Measurements from ENCODE around the gene TMIGD3. TPM values are rescaled to one million over a fixed set of nuclear protein-coding genes. Genes with fewer than 3 reads are reported as not detected.

TMIGD3 gene
- total and polyA plus RNA-seq, 5 donors = 0.82 to 9.5 (median 2.8) TPM

GRCh38 chr1:111488669-111489068, 14.8 kb downstream of the TMIGD3 start:
- DNase-seq (no peak), ATAC-seq (no peak)
- no peaks in the 10 kb centered on the region for H3K4me1 ChIP-seq (ENCODE audit: control insufficient read depth, insufficient read depth, low read length)
- H3K27me3 ChIP-seq (ENCODE audit: control insufficient read depth, insufficient read depth) = no peaks in the 10 kb centered on the region
- intact Hi-C loops (cut with DNase I) = loop anchor here (5.0 to 10.0 kb wide), 3 partner anchors 266 to 279 kb away; partner anchors contain the start of gene DDX20 (in 1 of the 4)
- no peaks in the 10 kb centered on the region for H3K9me3 ChIP-seq (ENCODE audit: control insufficient read depth, low read length)
- no peak overlapping the region for H3K27ac ChIP-seq (ENCODE audit: low read length)
- WGBS = 94% methylated on average over 9 of the region's 9 CpGs
- no peak overlapping the region for H3K4me3 ChIP-seq (ENCODE audit: low read length)

GRCh38 chr1:111487133-111487532, 16.3 kb downstream of the TMIGD3 start:
- H3K4me1 ChIP-seq (ENCODE audit: control insufficient read depth, insufficient read depth, low read length) = no peaks in the 10 kb centered on the region
- 80% methylated on average over 6 of the region's 6 CpGs for WGBS
- H3K27me3 ChIP-seq (ENCODE audit: control insufficient read depth, insufficient read depth) = no peaks in the 10 kb centered on the region
- no peak for ATAC-seq
- intact Hi-C loops (cut with DNase I) = loop anchor here (5.0 to 10.0 kb wide), 3 partner anchors 268 to 280 kb away; partner anchors contain the start of gene DDX20 (in 1 of the 4)
- no peak overlapping the region for H3K4me3 ChIP-seq (ENCODE audit: low read length)
- H3K27ac ChIP-seq (ENCODE audit: low read length) = no peak overlapping the region
- H3K9me3 ChIP-seq (ENCODE audit: control insufficient read depth, low read length) = no peaks in the 10 kb centered on the region
- DNase-seq = no peak

- ATAC-seq = no peak
- DNase-seq = no peak
- H3K4me3 ChIP-seq (ENCODE audit: low read length) = no peak overlapping the region
- H3K27ac ChIP-seq (ENCODE audit: low read length) = no peak overlapping the region
- 98% methylated on average over 7 of the region's 7 CpGs for WGBS
- H3K9me3 ChIP-seq (ENCODE audit: control insufficient read depth, low read length) = no peaks in the 10 kb centered on the region
- H3K27me3 ChIP-seq (ENCODE audit: control insufficient read depth, insufficient read depth) = no peaks in the 10 kb centered on the region
- H3K4me1 ChIP-seq (ENCODE audit: control insufficient read depth, insufficient read depth, low read length) = no peaks in the 10 kb centered on the region
- intact Hi-C loops (cut with DNase I) = loop anchor here (5.0 to 10.0 kb wide), 3 partner anchors 268 to 281 kb away; partner anchors contain the start of gene DDX20 (in 1 of the 4)
These were observed 17.0 kb downstream of the TMIGD3 start for GRCh38 chr1:111486431-111486830.

- Histone ChIP-seq H3K27ac (ENCODE audit: low read length) (no peak overlapping the region), H3K27me3 (ENCODE audit: control insufficient read depth, insufficient read depth) (no peaks in the 10 kb centered on the region), H3K4me3 (ENCODE audit: low read length) (no peak overlapping the region), H3K4me1 (ENCODE audit: control insufficient read depth, insufficient read depth, low read length) (no peaks in the 10 kb centered on the region), H3K9me3 (ENCODE audit: control insufficient read depth, low read length) (no peaks in the 10 kb centered on the region)
- intact Hi-C loops (cut with DNase I) = loop anchor here (5.0 to 10.0 kb wide), 3 partner anchors 270 to 283 kb away; partner anchors contain the start of gene DDX20 (in 1 of the 4)
- no peak for DNase-seq
- no peak for ATAC-seq
These were observed 18.9 kb downstream of the TMIGD3 start for GRCh38 chr1:111484391-111485026.

- Histone ChIP-seq H3K27ac (ENCODE audit: low read length) (no peak overlapping the region), H3K9me3 (ENCODE audit: control insufficient read depth, low read length) (no peaks in the 10 kb centered on the region), H3K4me3 (ENCODE audit: low read length) (no peak overlapping the region), H3K4me1 (ENCODE audit: control insufficient read depth, insufficient read depth, low read length) (no peaks in the 10 kb centered on the region), H3K27me3 (ENCODE audit: control insufficient read depth, insufficient read depth) (no peaks in the 10 kb centered on the region)
- DNase-seq (no peak), ATAC-seq (no peak)
- 74% methylated on average over 2 of the region's 2 CpGs for WGBS
- intact Hi-C loops (cut with DNase I) = loop anchor here in 3 of 4 donors (10.0 kb wide), 2 partner anchors 271 to 281 kb away; partner anchors contain the start of gene DDX20 (in 1 of the 3)
These were observed 19.6 kb downstream of the TMIGD3 start for GRCh38 chr1:111483876-111484275.

- Histone ChIP-seq H3K27me3 (ENCODE audit: control insufficient read depth, insufficient read depth) (no peaks in the 10 kb centered on the region), H3K27ac (ENCODE audit: low read length) (no peak overlapping the region), H3K4me1 (ENCODE audit: control insufficient read depth, insufficient read depth, low read length) (no peaks in the 10 kb centered on the region), H3K9me3 (ENCODE audit: control insufficient read depth, low read length) (no peaks in the 10 kb centered on the region), H3K4me3 (ENCODE audit: low read length) (no peak overlapping the region)
- 47% methylated on average over 3 of the region's 3 CpGs for WGBS
- no peak for DNase-seq
- no peak for ATAC-seq
- intact Hi-C loops (cut with DNase I) = loop anchor here in 3 of 4 donors (10.0 kb wide), 2 partner anchors 272 to 282 kb away; partner anchors contain the start of gene DDX20 (in 1 of the 3)
These were observed 20.3 kb downstream of the TMIGD3 start for GRCh38 chr1:111483166-111483565.

- WGBS = 24% methylated on average over 8 of the region's 8 CpGs
- no peak overlapping the region for H3K27ac ChIP-seq (ENCODE audit: low read length)
- H3K4me1 ChIP-seq (ENCODE audit: control insufficient read depth, insufficient read depth, low read length) = peaks cover 5% of the 10 kb centered on the region
- ATAC-seq = peak; percentile 95
- H3K9me3 ChIP-seq (ENCODE audit: control insufficient read depth, low read length) = no peaks in the 10 kb centered on the region
- H3K4me3 ChIP-seq (ENCODE audit: low read length) = no peak overlapping the region
- DNase-seq = peak; percentile 75 to 91 (median 89)
- intact Hi-C loops (cut with DNase I) = loop anchor here in 3 of 4 donors (10.0 kb wide), 2 partner anchors 273 to 283 kb away; partner anchors contain the start of gene DDX20 (in 1 of the 3)
- H3K27me3 ChIP-seq (ENCODE audit: control insufficient read depth, insufficient read depth) = no peaks in the 10 kb centered on the region
These were observed 21.8 kb downstream of the TMIGD3 start for GRCh38 chr1:111481387-111482221.

GRCh38 chr1:111480674-111481073, 22.8 kb downstream of the TMIGD3 start:
- intact Hi-C loops (cut with DNase I) = loop anchor here in 3 of 4 donors (10.0 kb wide), 2 partner anchors 274 to 284 kb away; partner anchors contain the start of gene DDX20 (in 1 of the 3)
- Histone ChIP-seq H3K27ac (ENCODE audit: low read length) (no peak overlapping the region), H3K9me3 (ENCODE audit: control insufficient read depth, low read length) (no peaks in the 10 kb centered on the region), H3K4me1 (ENCODE audit: control insufficient read depth, insufficient read depth, low read length) (peaks cover 6% of the 10 kb centered on the region), H3K4me3 (ENCODE audit: low read length) (no peak overlapping the region), H3K27me3 (ENCODE audit: control insufficient read depth, insufficient read depth) (no peaks in the 10 kb centered on the region)
- DNase-seq = no peak
- WGBS = 68% methylated on average over 1 of the region's 1 CpG
- no peak for ATAC-seq

- ATAC-seq (no peak), DNase-seq (no peak)
- Histone ChIP-seq H3K9me3 (ENCODE audit: control insufficient read depth, low read length) (no peaks in the 10 kb centered on the region), H3K4me1 (ENCODE audit: control insufficient read depth, insufficient read depth, low read length) (peaks cover 6% of the 10 kb centered on the region), H3K27ac (ENCODE audit: low read length) (no peak overlapping the region), H3K27me3 (ENCODE audit: control insufficient read depth, insufficient read depth) (no peaks in the 10 kb centered on the region), H3K4me3 (ENCODE audit: low read length) (no peak overlapping the region)
- intact Hi-C loops (cut with DNase I) = no loop called here
- 38% methylated on average over 2 of the region's 2 CpGs for WGBS
These were observed 26.6 kb downstream of the TMIGD3 start for GRCh38 chr1:111476761-111477309.

GRCh38 chr1:111476214-111476613, 27.2 kb downstream of the TMIGD3 start:
- no peak overlapping the region for H3K4me3 ChIP-seq (ENCODE audit: low read length)

More at GRCh38 chr1:111476214-111476613, 27.2 kb downstream of the TMIGD3 start:
- intact Hi-C loops (cut with DNase I) = no loop called here
- ATAC-seq = no peak
- H3K27me3 ChIP-seq (ENCODE audit: control insufficient read depth, insufficient read depth) = no peaks in the 10 kb centered on the region
- peaks cover 6% of the 10 kb centered on the region for H3K4me1 ChIP-seq (ENCODE audit: control insufficient read depth, insufficient read depth, low read length)
- DNase-seq = no peak
- no peak overlapping the region for H3K27ac ChIP-seq (ENCODE audit: low read length)
- no peaks in the 10 kb centered on the region for H3K9me3 ChIP-seq (ENCODE audit: control insufficient read depth, low read length)
